SU-DHL-6 (cell line): ENCODE data around the gene TMEM41A.

Experiments used
- H2AFZ ChIP-seq: fragments of 200-600 bp; sonication (generic); 2 replicates; pipeline ENCODE4 v1.6.1; 2014; ENCODE audit warnings: low read depth, mild to moderate bottlenecking, moderate library complexity, mixed read lengths, antibody characterized with exemption, low read length; ENCODE audit not compliant: severe bottlenecking
- H3F3A ChIP-seq: fragments of 200-600 bp; shearing (Covaris generic); 2 replicates; pipeline ENCODE4 v1.6.0; 2016; ENCODE audit warnings: antibody characterized with exemption, mild to moderate bottlenecking; ENCODE audit not compliant: insufficient read depth
- H3K27ac ChIP-seq: fragments of 200-600 bp; sonication (generic); 2 replicates; pipeline ENCODE4 v1.5.1; 2016; ENCODE audit warnings: low read depth, mild to moderate bottlenecking, low read length, moderate library complexity, mixed read lengths
- H3K27me3 ChIP-seq: fragments of 200-600 bp; sonication (generic), shearing (Covaris generic); 2 replicates; pipeline ENCODE4 v1.6.0; 2014; ENCODE audit warnings: mild to moderate bottlenecking, low read length
- H3K36me3 ChIP-seq: fragments of 200-600 bp; sonication (generic); 2 replicates; pipeline ENCODE4 v1.6.1; 2014; ENCODE audit warnings: mild to moderate bottlenecking, low read length, mixed read lengths
- H3K4me2 ChIP-seq: fragments of 300-600, 200-600 bp; shearing (Covaris generic), sonication (generic); 2 replicates; pipeline ENCODE4 v1.6.0; 2014; ENCODE audit warnings: low read length, low read depth, mild to moderate bottlenecking; ENCODE audit not compliant: poor library complexity, severe bottlenecking
- H3K4me3 ChIP-seq: fragments of 200-600 bp; sonication (generic); 2 replicates; pipeline ENCODE4 v1.5.1; 2014; ENCODE audit warnings: antibody characterized with exemption, low read length, mild to moderate bottlenecking, mixed read lengths; ENCODE audit not compliant: insufficient read depth, poor library complexity, severe bottlenecking
- H3K79me2 ChIP-seq: fragments of 200-600 bp; sonication (generic); 2 replicates; pipeline ENCODE4 v1.6.1; 2014; ENCODE audit warnings: mild to moderate bottlenecking, low read length, moderate library complexity; ENCODE audit not compliant: insufficient read depth
- H3K9ac ChIP-seq: fragments of 200-600 bp; sonication (generic); 2 replicates; pipeline ENCODE4 v1.7.0; 2014; ENCODE audit warnings: mild to moderate bottlenecking, low read length
- H3K9me2 ChIP-seq: fragments of 200-600 bp; sonication (generic); replicated peaks from 2 replicates; pipeline ENCODE4 v1.6.1; 2014; ENCODE audit warnings: low read length; ENCODE audit not compliant: insufficient read depth
- H3K9me3 ChIP-seq: fragments of 200-600 bp; sonication (generic); 2 replicates; pipeline ENCODE4 v1.6.1; 2014; ENCODE audit warnings: low read length, mixed read lengths; ENCODE audit not compliant: insufficient read depth
- H4K20me1 ChIP-seq: fragments of 200-600 bp; sonication (generic); 2 replicates; pipeline ENCODE4 v1.6.1; 2014; ENCODE audit warnings: low read depth, mild to moderate bottlenecking, antibody characterized with exemption, low read length, moderate library complexity, mixed read lengths
- EZH2phosphoT487 ChIP-seq: fragments of 200-600 bp; sonication (generic), shearing (Covaris generic); conservative IDR thresholded peaks from 2 replicates; pipeline ENCODE4 v1.6.1; 2018; ENCODE audit warnings: mild to moderate bottlenecking, antibody characterized with exemption, low read length, moderate library complexity, mixed read lengths
- TF ChIP-seq, protein P1 (sequence below): fragments of 200-600 bp; sonication (generic); IDR thresholded peaks from one replicate; pipeline ENCODE4 v1.5.1; 2017; ENCODE audit warnings: antibody characterized with exemption, mild to moderate bottlenecking, low read length, moderate library complexity; ENCODE audit not compliant: insufficient read depth, poor library complexity, severe bottlenecking

The TMEM41A gene

GRCh38 chr3:185507883-185508282 lies 9.0 kb upstream of the TMEM41A start:
- Histone ChIP-seq H3F3A (no peaks in the 10 kb centered on the region), H2AFZ (no peak overlapping the region), H3K79me2 (no peaks in the 10 kb centered on the region), H3K9ac (no peak overlapping the region), H4K20me1 (no peaks in the 10 kb centered on the region), H3K9me3 (no peaks in the 10 kb centered on the region), H3K4me3 (no peak overlapping the region), H3K9me2 (no peaks in the 10 kb centered on the region), H3K4me2 (no peak overlapping the region), H3K27me3 (no peaks in the 10 kb centered on the region), H3K36me3 (no peaks in the 10 kb centered on the region), H3K27ac (no peak overlapping the region)
- TF ChIP-seq, protein P1, sequence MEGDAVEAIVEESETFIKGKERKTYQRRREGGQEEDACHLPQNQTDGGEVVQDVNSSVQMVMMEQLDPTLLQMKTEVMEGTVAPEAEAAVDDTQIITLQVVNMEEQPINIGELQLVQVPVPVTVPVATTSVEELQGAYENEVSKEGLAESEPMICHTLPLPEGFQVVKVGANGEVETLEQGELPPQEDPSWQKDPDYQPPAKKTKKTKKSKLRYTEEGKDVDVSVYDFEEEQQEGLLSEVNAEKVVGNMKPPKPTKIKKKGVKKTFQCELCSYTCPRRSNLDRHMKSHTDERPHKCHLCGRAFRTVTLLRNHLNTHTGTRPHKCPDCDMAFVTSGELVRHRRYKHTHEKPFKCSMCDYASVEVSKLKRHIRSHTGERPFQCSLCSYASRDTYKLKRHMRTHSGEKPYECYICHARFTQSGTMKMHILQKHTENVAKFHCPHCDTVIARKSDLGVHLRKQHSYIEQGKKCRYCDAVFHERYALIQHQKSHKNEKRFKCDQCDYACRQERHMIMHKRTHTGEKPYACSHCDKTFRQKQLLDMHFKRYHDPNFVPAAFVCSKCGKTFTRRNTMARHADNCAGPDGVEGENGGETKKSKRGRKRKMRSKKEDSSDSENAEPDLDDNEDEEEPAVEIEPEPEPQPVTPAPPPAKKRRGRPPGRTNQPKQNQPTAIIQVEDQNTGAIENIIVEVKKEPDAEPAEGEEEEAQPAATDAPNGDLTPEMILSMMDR = no peak
- TF ChIP-seq EZH2phosphoT487 = no peak

GRCh38 chr3:185504636-185505035 lies 5.8 kb upstream of the TMEM41A start:
- no peak overlapping the region for H2AFZ ChIP-seq
- H3K27ac ChIP-seq = no peak overlapping the region
- H3K4me2 ChIP-seq = no peak overlapping the region
- H3K79me2 ChIP-seq = no peaks in the 10 kb centered on the region
- no peaks in the 10 kb centered on the region for H3K27me3 ChIP-seq
- no peaks in the 10 kb centered on the region for H3K9me2 ChIP-seq
- H3K9me3 ChIP-seq = no peaks in the 10 kb centered on the region
- H3K36me3 ChIP-seq = no peaks in the 10 kb centered on the region
- H3K4me3 ChIP-seq = no peak overlapping the region
- no peaks in the 10 kb centered on the region for H4K20me1 ChIP-seq
- H3F3A ChIP-seq = peaks cover 1% of the 10 kb centered on the region; the same call in 1 of the 2 replicates
- no peak overlapping the region for H3K9ac ChIP-seq
- TF ChIP-seq EZH2phosphoT487 = no peak
- TF ChIP-seq, protein P1 = no peak

GRCh38 chr3:185503521-185503920 lies 4.7 kb upstream of the TMEM41A start:
- Histone ChIP-seq H3K9me2 (no peaks in the 10 kb centered on the region), H3K9me3 (no peaks in the 10 kb centered on the region), H3K79me2 (no peaks in the 10 kb centered on the region; the same call in 1 of the 2 replicates), H3K36me3 (no peaks in the 10 kb centered on the region), H3K4me2 (no peak overlapping the region), H3K9ac (no peak overlapping the region), H2AFZ (no peak overlapping the region), H3K27me3 (no peaks in the 10 kb centered on the region), H3F3A (peaks cover 3% of the 10 kb centered on the region; the same call in 1 of the 2 replicates), H3K4me3 (no peak overlapping the region), H4K20me1 (no peaks in the 10 kb centered on the region), H3K27ac (no peak overlapping the region)
- TF ChIP-seq, protein P1 = no peak
- TF ChIP-seq EZH2phosphoT487 = no peak
